Measurements from ENCODE around the gene PIK3CG.
"Not testable (repeated sequence)": the region's sequence is repeated elsewhere in the genome, so short reads cannot be mapped to it uniquely, and the experiment has no call there.

PIK3CG gene

DNA sequence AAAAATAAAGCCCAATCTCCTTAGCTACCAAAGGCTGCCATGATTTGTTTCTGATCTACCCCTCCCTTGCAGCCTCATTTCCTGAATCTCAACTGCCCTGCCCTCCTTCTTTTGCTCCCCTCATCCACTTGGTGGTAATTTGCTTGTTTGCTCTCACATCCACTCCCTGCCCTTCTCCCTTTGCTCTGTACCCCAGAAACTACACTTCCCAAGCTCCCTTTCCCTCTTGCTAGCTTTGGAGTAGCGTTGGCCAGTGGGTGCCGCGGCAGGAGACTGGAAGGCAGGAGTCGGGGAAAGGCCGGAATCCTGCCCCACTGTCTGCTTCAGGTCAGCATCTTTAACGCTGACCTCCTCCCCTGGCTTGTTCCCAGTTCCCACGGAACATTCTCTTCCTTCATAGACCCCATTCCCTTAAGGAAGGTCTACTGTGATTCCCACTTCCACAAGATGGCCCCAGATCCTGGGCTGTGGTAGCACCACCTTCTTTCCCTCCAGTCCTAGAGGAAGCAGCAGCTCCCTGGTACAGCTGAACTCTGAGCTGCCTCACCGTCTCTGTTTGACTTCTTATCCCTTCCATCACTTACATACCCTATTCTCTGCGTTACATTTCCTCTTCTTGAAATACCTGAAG lies 79.1 kb downstream of the PIK3CG start:
- FAIRE-seq, result no peak

- peak; percentile 79 for FAIRE-seq
Measured at GRCh38 chr7:106947244-106947728, 82.2 kb downstream of the PIK3CG start.

DNA sequence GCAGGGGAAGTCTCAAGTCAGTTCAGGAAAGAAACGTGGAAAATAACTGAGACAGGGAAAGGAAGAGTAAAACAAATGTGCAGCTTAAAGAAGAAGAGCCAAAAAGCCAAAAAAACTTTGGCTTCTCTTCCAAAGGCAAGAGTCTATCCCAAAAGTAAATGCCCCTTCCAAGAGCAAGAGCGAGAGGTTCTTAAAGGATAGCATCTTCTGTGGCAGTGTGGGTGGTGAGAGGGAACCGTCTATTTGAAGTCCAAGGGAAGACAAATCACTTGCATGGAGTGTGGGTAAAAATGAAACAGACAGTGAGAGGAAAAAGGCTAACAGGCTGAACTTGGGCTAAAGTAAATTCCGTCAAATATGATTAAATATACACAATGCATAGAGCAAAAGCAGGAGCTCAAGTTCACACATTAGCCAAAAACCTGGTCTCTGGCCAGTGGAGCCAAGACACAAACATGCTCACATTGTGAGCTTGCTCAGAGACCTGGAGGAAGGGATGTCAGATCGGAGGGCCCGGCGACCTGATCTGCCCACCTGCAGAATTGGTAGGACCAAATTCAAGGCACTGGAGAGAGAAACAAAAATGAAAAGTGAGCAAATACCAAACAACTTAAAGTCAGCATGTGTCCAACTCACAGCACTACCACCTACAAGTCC lies 87.0 kb downstream of the PIK3CG start:
- no peak for FAIRE-seq

GRCh38 chr7:106952658-106953231 lies 87.7 kb downstream of the PIK3CG start:
- no peak for FAIRE-seq

DNA sequence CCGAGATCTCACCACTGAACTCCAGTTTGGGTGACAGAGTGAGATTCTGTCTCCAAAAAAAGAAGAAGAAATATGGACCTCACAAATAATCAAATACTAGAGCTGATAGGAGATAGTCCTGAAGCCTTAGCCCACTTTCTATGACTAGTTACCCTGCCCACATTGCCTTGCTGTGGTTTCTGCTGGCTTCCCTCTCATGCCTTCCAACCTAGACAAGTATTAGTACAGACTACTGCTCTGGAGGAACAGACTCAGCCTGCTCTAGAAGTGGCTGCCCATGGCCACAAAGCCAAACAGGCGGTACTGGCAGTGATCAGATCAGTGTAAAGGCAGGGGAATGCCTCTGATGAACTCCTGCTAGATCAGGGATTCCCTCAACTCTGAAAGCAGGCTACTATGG lies 89.8 kb downstream of the PIK3CG start:
- FAIRE-seq, result no peak

GRCh38 chr7:106955857-106956256 lies 90.8 kb downstream of the PIK3CG start:
- not testable (repeated sequence) for FAIRE-seq

Measured in TTC549 (cell line).